Adrenal gland (tissue), 5 donors: ENCODE measurements around the gene KNTC1.

Source experiments
- POLR2A ChIP-seq, 2 donors: fragments of 450-650 bp; IDR thresholded peaks; one replicate each; pipeline ENCODE4 v1.6.1; 2017; ENCODE audit warnings: antibody characterized with exemption in 2 of 2, mild to moderate bottlenecking in 2 of 2, moderate library complexity in 1 of 2
- TF ChIP-seq, protein P1 (sequence below), 6 experiments: fragments of 450-650 bp in 4 of 6; fragments of 200-600 bp in 2 of 6; sonication (generic) in 1 of 6; IDR thresholded peaks; 1 replicate in 5 of 6; 2 replicates in 1 of 6; pipeline versions ENCODE4 v1.5.1 to v1.8.0; 2016 to 2021; ENCODE audit warnings: antibody characterized with exemption in 6 of 6, mild to moderate bottlenecking in 2 of 6, moderate library complexity in 1 of 6
- donor health status: DM: no; HTN: no; CAD: no.

DNA sequence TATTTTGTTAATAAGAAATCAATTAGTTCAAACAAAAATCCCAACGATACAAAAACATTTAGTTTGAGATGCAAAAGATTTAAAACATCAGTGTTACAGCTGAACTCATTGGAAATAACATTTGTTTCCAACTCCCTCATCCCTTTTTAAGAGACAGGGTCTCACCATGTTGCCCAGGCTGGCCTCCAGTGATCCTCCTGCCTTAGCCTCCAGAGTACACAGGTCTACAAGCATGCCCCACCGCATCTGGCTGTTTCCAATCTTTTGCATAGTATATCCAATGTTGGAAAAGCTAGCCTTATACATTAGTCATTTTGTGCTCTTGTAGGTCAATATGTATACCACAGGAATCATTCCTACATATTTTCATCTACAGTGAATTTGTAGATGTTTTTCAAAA lies 11.8 kb upstream of the KNTC1 start:
- TF ChIP-seq, protein P1, sequence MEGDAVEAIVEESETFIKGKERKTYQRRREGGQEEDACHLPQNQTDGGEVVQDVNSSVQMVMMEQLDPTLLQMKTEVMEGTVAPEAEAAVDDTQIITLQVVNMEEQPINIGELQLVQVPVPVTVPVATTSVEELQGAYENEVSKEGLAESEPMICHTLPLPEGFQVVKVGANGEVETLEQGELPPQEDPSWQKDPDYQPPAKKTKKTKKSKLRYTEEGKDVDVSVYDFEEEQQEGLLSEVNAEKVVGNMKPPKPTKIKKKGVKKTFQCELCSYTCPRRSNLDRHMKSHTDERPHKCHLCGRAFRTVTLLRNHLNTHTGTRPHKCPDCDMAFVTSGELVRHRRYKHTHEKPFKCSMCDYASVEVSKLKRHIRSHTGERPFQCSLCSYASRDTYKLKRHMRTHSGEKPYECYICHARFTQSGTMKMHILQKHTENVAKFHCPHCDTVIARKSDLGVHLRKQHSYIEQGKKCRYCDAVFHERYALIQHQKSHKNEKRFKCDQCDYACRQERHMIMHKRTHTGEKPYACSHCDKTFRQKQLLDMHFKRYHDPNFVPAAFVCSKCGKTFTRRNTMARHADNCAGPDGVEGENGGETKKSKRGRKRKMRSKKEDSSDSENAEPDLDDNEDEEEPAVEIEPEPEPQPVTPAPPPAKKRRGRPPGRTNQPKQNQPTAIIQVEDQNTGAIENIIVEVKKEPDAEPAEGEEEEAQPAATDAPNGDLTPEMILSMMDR (IDR thresholded peaks at IDR 0.05), result no peak
- TF ChIP-seq POLR2A (IDR thresholded peaks at IDR 0.05), result no peak
